HepG2 (cell line): ENCODE data around the gene DIO2. TPM values are rescaled to one million over a fixed set of nuclear protein-coding genes. Genes with fewer than 3 reads are reported as not detected.

Experiments
- ATAC-seq: fragments of 200-7000 bp; cut with Tn5 transposase; 3 replicates; pipeline ENCODE4 v1.9.1; 2020; ENCODE audit warnings: mild to moderate bottlenecking, moderate library complexity
- BruUV-seq: library from RNA; stranded (reverse); fragments of 400-500 nt; replicated peaks from 2 replicates; lab custom pipeline; 2021; lab: Mats Ljungman, UMichigan
- CTCF ChIA-PET: fragments of 300-600 bp; formaldehyde crosslinking; extraction: SDS; loops from one replicate; lab custom pipeline; 2021; ENCODE audit warnings: low total read pairs, inconsistent platforms, low intra/inter-chr PET ratio; lab: Yijun Ruan, JAX
- POLR2A ChIA-PET: fragments of 350-600 bp; sonication (Branson Sonifier 250); formaldehyde crosslinking; loops from one replicate; lab custom pipeline; 2020; ENCODE audit warnings: antibody characterized with exemption, inconsistent platforms; lab: Yijun Ruan, JAX
- DNase-seq: peaks from one replicate; pipeline ENCODE4 v3.0.0-alpha.2; 2015; ENCODE audit warnings: low spot score
- FAIRE-seq: peaks from 3 replicates; lab custom pipeline; 2011; peaks lifted over from hg19 to GRCh38; lab: Jason Lieb, UNC
- H2AFZ ChIP-seq: one replicate; pipeline ENCODE4 v1.6.1; 2011; ENCODE audit warnings: low read length, inconsistent platforms
- H3K27ac ChIP-seq: fragments of 300-600 bp; 3 replicates; pipeline ENCODE4 v1.8.0; 2011; ENCODE audit warnings: mixed run types, mild to moderate bottlenecking, mixed read lengths, low read length, inconsistent platforms; ENCODE audit not compliant: insufficient read depth; ENCODE audit errors: extremely low read length
- H3K27me3 ChIP-seq, 2 experiments: fragments of 200-600 bp in 1 of 2; 2 replicates in 1 of 2; 3 replicates in 1 of 2; pipeline versions ENCODE4 v1.6.0 to v1.8.0; 2011; ENCODE audit warnings: low read length in 2 of 2, mild to moderate bottlenecking in 2 of 2, moderate library complexity in 2 of 2, inconsistent platforms in 1 of 2; ENCODE audit not compliant: insufficient read depth in 2 of 2, control insufficient read depth in 1 of 2
- H3K36me3 ChIP-seq, 2 experiments: fragments of 200-600 bp in 1 of 2; replicated peaks in 1 of 2; 2 replicates in 1 of 2; 3 replicates in 1 of 2; pipeline versions ENCODE4 v1.5.1 to v1.8.0; 2011; ENCODE audit warnings: low read length in 2 of 2, inconsistent platforms in 1 of 2; ENCODE audit not compliant: insufficient read depth in 2 of 2, control insufficient read depth in 1 of 2
- H3K4me1 ChIP-seq: 2 replicates; pipeline ENCODE4 v1.5.1; 2012; ENCODE audit warnings: low read length, inconsistent platforms; ENCODE audit not compliant: insufficient read depth
- H3K4me2 ChIP-seq: 2 replicates; pipeline ENCODE4 v1.6.0; 2011; ENCODE audit warnings: low read depth, low read length, inconsistent platforms
- H3K4me3 ChIP-seq, 3 experiments: fragments of 200-600 bp in 1 of 3; sonication (generic), shearing (Covaris generic) in 1 of 3; replicated peaks in 1 of 3; 2 replicates each; pipeline ENCODE4 v1.5.1; 2011 to 2016; ENCODE audit warnings: low read length in 3 of 3, inconsistent platforms in 2 of 3, low read depth in 2 of 3, mild to moderate bottlenecking in 2 of 3, control low read depth in 1 of 3, mixed read lengths in 1 of 3; ENCODE audit not compliant: insufficient read depth in 1 of 3
- H3K79me2 ChIP-seq: one replicate; pipeline ENCODE4 v1.6.1; 2011; ENCODE audit warnings: low read length, inconsistent platforms; ENCODE audit not compliant: insufficient read depth
- H3K9ac ChIP-seq: 2 replicates; pipeline ENCODE4 v1.6.0; 2011; ENCODE audit warnings: mild to moderate bottlenecking, low read depth, low read length, inconsistent platforms; ENCODE audit not compliant: insufficient read depth
- H3K9me3 ChIP-seq: 2 replicates; pipeline ENCODE4 v1.5.1; 2012; ENCODE audit warnings: mild to moderate bottlenecking, low read length
- H4K20me1 ChIP-seq: 2 replicates; pipeline ENCODE4 v1.6.0; 2011; ENCODE audit warnings: inconsistent platforms, mild to moderate bottlenecking, low read length, moderate library complexity; ENCODE audit not compliant: insufficient read depth
- SIN3A ChIP-seq: IDR thresholded peaks from 2 replicates; pipeline ENCODE4 v1.6.1; 2011; ENCODE audit warnings: low read depth, mild to moderate bottlenecking, control low read depth, low read length, borderline replicate concordance
- STAG1 ChIP-seq: sonication (generic); formaldehyde crosslinking; IDR thresholded peaks from 2 replicates; pipeline ENCODE4 v1.4.0; 2020; ENCODE audit warnings: missing genetic modification reagents
- TBP ChIP-seq: sonication (generic); formaldehyde crosslinking; IDR thresholded peaks from 2 replicates; pipeline ENCODE4 v1.5.0; 2020; ENCODE audit warnings: missing genetic modification reagents
- YEATS4 ChIP-seq: sonication (generic); formaldehyde crosslinking; IDR thresholded peaks from 2 replicates; pipeline ENCODE4 v1.4.0; 2020; ENCODE audit warnings: missing genetic modification reagents, borderline replicate concordance
- ZBTB14 ChIP-seq: sonication (generic); formaldehyde crosslinking; IDR thresholded peaks from 2 replicates; pipeline ENCODE4 v1.4.0; 2020; ENCODE audit warnings: missing genetic modification reagents
- ZNF589 ChIP-seq: sonication (generic); formaldehyde crosslinking; conservative IDR thresholded peaks from 2 replicates; pipeline ENCODE4 v1.8.0; 2022; ENCODE audit warnings: mild to moderate bottlenecking, moderate library complexity, missing genetic modification reagents
- ZNF740 ChIP-seq: sonication (generic); formaldehyde crosslinking; IDR thresholded peaks from 2 replicates; pipeline ENCODE4 v1.4.0; 2020; ENCODE audit warnings: missing genetic modification reagents
- ZNF775 ChIP-seq: sonication (generic); formaldehyde crosslinking; IDR thresholded peaks from 2 replicates; pipeline ENCODE4 v1.4.0; 2020; ENCODE audit warnings: missing genetic modification reagents, mild to moderate bottlenecking, moderate library complexity, borderline replicate concordance
- ZNF788 ChIP-seq: sonication (generic); formaldehyde crosslinking; IDR thresholded peaks from 2 replicates; pipeline ENCODE4 v1.5.0; 2020; ENCODE audit warnings: mild to moderate bottlenecking, missing genetic modification reagents, borderline replicate concordance
- WGBS: methylation state at CpG from one replicate; pipeline ENCODE4 v1.1.6; 2017; ENCODE audit warnings: low lambda C conversion rate; 5-methylcytosine and 5-hydroxymethylcytosine counted together
- in situ Hi-C: cut with HindIII; loops from 2 replicates; pipeline ENCODE4 v1.10.0; 2017; ENCODE audit warnings: low pct_unique_long_range_greater_than_20kb; ENCODE audit not compliant: extremely low pct_ligation_motif_present
- intact Hi-C: fragments of 100-400 bp; cut with micrococcal nuclease; formaldehyde crosslinking; loops from one replicate; pipeline ENCODE4 v1.10.0; 2022; ENCODE audit not compliant: unreplicated experiment
- polyA plus RNA-seq, 8 experiments: library from polyadenylated mRNA; depleted of rRNA in 3 of 8; stranded (reverse) in 7 of 8; unstranded in 1 of 8; fragments of >200 nt; fragmentation: Illumina TruSeq in 4 of 8; extraction: Trizol in 4 of 8; gene quantifications; 2 replicates each; pipeline versions ENCODE4 v1.2.1 to v1.2.3, GENCODE V29; 2011 to 2016; ENCODE audit warnings: low read depth in 4 of 8, missing spikeins in 1 of 8, mixed read lengths in 1 of 8; ENCODE audit not compliant: insufficient read depth in 1 of 8
- total RNA-seq, 5 experiments: library from RNA; depleted of rRNA; stranded (reverse); fragments of >200 nt; fragmentation: Illumina TruSeq; extraction: Trizol; gene quantifications; 2 replicates each; pipeline ENCODE4 v1.2.3, GENCODE V29; 2016; ENCODE audit warnings: low read depth in 1 of 5
- TF ChIP-seq, protein P1 (sequence below): sonication (generic); formaldehyde crosslinking; IDR thresholded peaks from 2 replicates; pipeline ENCODE4 v1.8.1; 2023; ENCODE audit warnings: missing genetic modification reagents, inconsistent platforms, borderline replicate concordance
- TF ChIP-seq, protein P2 (sequence below): sonication (generic); formaldehyde crosslinking; IDR thresholded peaks from 2 replicates; pipeline ENCODE4 v1.4.0; 2020; ENCODE audit warnings: missing genetic modification reagents

Gene DIO2
- total and polyA plus RNA-seq, 2 of the 13 experiments (the other 11 are each of a cell fraction or from before 2014, with no cell fraction given): not detected

DNA sequence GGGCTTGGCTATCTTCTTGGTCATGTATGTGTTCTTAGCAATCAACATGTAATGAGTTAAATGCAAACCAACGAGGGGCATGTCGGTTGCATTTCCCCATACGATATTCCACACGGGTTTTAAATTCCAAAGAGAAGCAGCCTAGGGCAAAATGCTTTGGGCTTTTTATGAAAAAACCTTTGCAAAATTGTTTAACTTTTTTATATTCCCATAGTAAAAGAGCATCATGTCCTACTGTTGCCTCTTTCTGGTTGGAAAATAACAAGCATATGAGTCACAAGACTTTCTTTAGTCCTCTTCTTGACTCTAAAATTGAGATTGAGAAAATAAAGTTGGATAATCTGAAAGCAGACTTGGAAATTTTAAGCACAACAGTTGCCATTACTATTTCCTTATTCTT is 3.8 kb upstream of the DIO2 start:
- no peaks in the 10 kb centered on the region for H3K9me3 ChIP-seq
- POLR2A ChIA-PET: no interaction called here
- no peak for TF ChIP-seq ZBTB14 (CRISPR knock-in tag)
- TF ChIP-seq, all 625 proteins: peak for 0
- WGBS: 2% methylated on average over 4 of the region's 4 CpGs
- no TSS peak for BruUV-seq
- ATAC-seq (no peak), DNase-seq (no peak), FAIRE-seq (no peak)
- Histone ChIP-seq H3K4me1 (no peaks in the 10 kb centered on the region), H3K4me2 (no peak overlapping the region), H3K36me3 (no peaks in the 10 kb centered on the region), H3K9ac (no peak overlapping the region), H3K27me3 (no peaks in the 10 kb centered on the region; a peak in 1 of 5 replicates), H3K27ac (no peak overlapping the region), H3K79me2 (no peaks in the 10 kb centered on the region), H2AFZ (no peak overlapping the region), H3K4me3 (no peak overlapping the region), H4K20me1 (no peaks in the 10 kb centered on the region)
- in situ Hi-C loops: loop anchor here (25.0 kb wide), 2 partner anchors 372 to 622 kb away; no protein-coding TSS in a partner anchor
- CTCF ChIA-PET: no interaction called here
- intact Hi-C loops: loop anchor here (10.0 kb wide), 2 partner anchors 130 to 160 kb away; no protein-coding TSS in a partner anchor

DNA sequence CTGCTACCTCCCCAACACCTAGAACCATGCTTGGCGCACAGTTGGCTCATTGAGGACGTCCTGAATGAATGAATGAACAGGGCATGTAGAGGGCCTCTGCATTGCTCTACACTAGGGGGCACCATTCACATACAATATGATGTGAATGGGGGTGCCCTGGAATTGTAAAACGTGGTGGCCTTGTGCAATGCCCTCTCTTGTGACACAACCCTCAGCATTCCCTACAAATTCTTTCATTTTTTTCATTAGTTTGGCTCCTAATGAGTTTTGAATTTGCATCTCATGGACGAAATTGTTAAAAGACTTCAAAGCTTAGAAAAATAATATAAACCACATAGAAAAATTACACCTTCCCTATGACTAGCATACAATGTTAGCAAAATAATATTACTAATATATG is 2.3 kb upstream of the DIO2 start:
- H3K4me3 ChIP-seq: no peak overlapping the region
- no peak overlapping the region for H3K4me2 ChIP-seq
- H3K4me1 ChIP-seq: no peaks in the 10 kb centered on the region
- peak; percentile 47 for DNase-seq
- no peaks in the 10 kb centered on the region for H3K9me3 ChIP-seq
- ChIA-PET POLR2A (no interaction called here), CTCF (interaction anchor here (0.6 to 1.3 kb wide), 2 partner anchors 373 to 636 kb away, joined by 3 to 10 read pairs; no protein-coding TSS in a partner anchor)
- no peak overlapping the region for H2AFZ ChIP-seq
- H3K9ac ChIP-seq: no peak overlapping the region
- no peaks in the 10 kb centered on the region for H4K20me1 ChIP-seq
- no peaks in the 10 kb centered on the region for H3K79me2 ChIP-seq
- intact Hi-C loops (loop anchor here (1.0 to 10.0 kb wide), 4 partner anchors 131 to 637 kb away; no protein-coding TSS in a partner anchor), in situ Hi-C loops (loop anchor here (25.0 kb wide), 2 partner anchors 374 to 624 kb away; no protein-coding TSS in a partner anchor)
- peak; percentile 32 for FAIRE-seq
- H3K27ac ChIP-seq: no peak overlapping the region
- ATAC-seq: peak; percentile 93
- no TSS peak for BruUV-seq
- no peaks in the 10 kb centered on the region for H3K36me3 ChIP-seq
- no peaks in the 10 kb centered on the region; a peak in 1 of 5 replicates for H3K27me3 ChIP-seq
- 8% methylated on average over 4 of the region's 4 CpGs for WGBS
- TF ChIP-seq SIN3A (no peak), STAG1 (CRISPR knock-in tag) (peak; percentile 84), ZNF589 (CRISPR knock-in tag) (no peak), YEATS4 (no peak), ZNF740 (CRISPR knock-in tag) (peak; percentile 90), TBP (CRISPR knock-in tag) (no peak), ZNF788 (CRISPR knock-in tag) (no peak), ZNF775 (CRISPR knock-in tag) (no peak)
- TF ChIP-seq, protein P1, sequence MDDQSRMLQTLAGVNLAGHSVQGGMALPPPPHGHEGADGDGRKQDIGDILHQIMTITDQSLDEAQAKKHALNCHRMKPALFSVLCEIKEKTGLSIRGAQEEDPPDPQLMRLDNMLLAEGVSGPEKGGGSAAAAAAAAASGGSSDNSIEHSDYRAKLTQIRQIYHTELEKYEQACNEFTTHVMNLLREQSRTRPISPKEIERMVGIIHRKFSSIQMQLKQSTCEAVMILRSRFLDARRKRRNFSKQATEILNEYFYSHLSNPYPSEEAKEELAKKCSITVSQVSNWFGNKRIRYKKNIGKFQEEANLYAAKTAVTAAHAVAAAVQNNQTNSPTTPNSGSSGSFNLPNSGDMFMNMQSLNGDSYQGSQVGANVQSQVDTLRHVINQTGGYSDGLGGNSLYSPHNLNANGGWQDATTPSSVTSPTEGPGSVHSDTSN: no peak
- TF ChIP-seq, protein P2, sequence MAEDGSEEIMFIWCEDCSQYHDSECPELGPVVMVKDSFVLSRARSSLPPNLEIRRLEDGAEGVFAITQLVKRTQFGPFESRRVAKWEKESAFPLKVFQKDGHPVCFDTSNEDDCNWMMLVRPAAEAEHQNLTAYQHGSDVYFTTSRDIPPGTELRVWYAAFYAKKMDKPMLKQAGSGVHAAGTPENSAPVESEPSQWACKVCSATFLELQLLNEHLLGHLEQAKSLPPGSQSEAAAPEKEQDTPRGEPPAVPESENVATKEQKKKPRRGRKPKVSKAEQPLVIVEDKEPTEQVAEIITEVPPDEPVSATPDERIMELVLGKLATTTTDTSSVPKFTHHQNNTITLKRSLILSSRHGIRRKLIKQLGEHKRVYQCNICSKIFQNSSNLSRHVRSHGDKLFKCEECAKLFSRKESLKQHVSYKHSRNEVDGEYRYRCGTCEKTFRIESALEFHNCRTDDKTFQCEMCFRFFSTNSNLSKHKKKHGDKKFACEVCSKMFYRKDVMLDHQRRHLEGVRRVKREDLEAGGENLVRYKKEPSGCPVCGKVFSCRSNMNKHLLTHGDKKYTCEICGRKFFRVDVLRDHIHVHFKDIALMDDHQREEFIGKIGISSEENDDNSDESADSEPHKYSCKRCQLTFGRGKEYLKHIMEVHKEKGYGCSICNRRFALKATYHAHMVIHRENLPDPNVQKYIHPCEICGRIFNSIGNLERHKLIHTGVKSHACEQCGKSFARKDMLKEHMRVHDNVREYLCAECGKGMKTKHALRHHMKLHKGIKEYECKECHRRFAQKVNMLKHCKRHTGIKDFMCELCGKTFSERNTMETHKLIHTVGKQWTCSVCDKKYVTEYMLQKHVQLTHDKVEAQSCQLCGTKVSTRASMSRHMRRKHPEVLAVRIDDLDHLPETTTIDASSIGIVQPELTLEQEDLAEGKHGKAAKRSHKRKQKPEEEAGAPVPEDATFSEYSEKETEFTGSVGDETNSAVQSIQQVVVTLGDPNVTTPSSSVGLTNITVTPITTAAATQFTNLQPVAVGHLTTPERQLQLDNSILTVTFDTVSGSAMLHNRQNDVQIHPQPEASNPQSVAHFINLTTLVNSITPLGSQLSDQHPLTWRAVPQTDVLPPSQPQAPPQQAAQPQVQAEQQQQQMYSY (CRISPR knock-in tag): no peak
